GM21515 (cell line): ENCODE results near the gene NKX2-3.

Experiments used
- ATAC-seq: cut with Tn5 transposase; IDR thresholded peaks from one replicate; pipeline ENCODE4 v1.9.1; 2021; ENCODE audit not compliant: unreplicated experiment

NKX2-3 gene

GRCh38 chr10:99537989-99538917 lies 5.5 kb downstream of the NKX2-3 start:
- ATAC-seq = no peak

GRCh38 chr10:99539120-99539519 lies 6.4 kb downstream of the NKX2-3 start:
- ATAC-seq = no peak

- ATAC-seq = no peak
These were observed 7.1 kb downstream of the NKX2-3 start for GRCh38 chr10:99539820-99540219.

GRCh38 chr10:99540306-99540656 lies 7.5 kb downstream of the NKX2-3 start:
- no peak for ATAC-seq

- ATAC-seq = no peak
These were observed 8.2 kb downstream of the NKX2-3 start for GRCh38 chr10:99540657-99541531.

GRCh38 chr10:99544322-99544721 lies 11.6 kb downstream of the NKX2-3 start:
- ATAC-seq = no peak

GRCh38 chr10:99548041-99548530 lies 15.3 kb downstream of the NKX2-3 start:
- no peak for ATAC-seq

- ATAC-seq = no peak
These were observed 18.4 kb downstream of the NKX2-3 start for GRCh38 chr10:99551158-99551557.

- no peak for ATAC-seq
These were observed 18.9 kb downstream of the NKX2-3 start for GRCh38 chr10:99551616-99552015.

GRCh38 chr10:99555371-99555770 lies 22.6 kb downstream of the NKX2-3 start:
- no peak for ATAC-seq

GRCh38 chr10:99555825-99556523 lies 23.2 kb downstream of the NKX2-3 start:
- peak; percentile 93 for ATAC-seq

- no peak for ATAC-seq
These were observed 24.3 kb downstream of the NKX2-3 start for GRCh38 chr10:99557044-99557443.

- ATAC-seq = no peak
These were observed 26.0 kb downstream of the NKX2-3 start for GRCh38 chr10:99558708-99559107.

- ATAC-seq = no peak
These were observed 27.8 kb downstream of the NKX2-3 start for GRCh38 chr10:99560277-99561126.

GRCh38 chr10:99562631-99563030 lies 29.9 kb downstream of the NKX2-3 start:
- ATAC-seq = no peak

GRCh38 chr10:99564361-99564760 lies 31.6 kb downstream of the NKX2-3 start:
- no peak for ATAC-seq

GRCh38 chr10:99565166-99565565 lies 32.4 kb downstream of the NKX2-3 start:
- ATAC-seq = no peak

GRCh38 chr10:99569253-99569939 lies 36.7 kb downstream of the NKX2-3 start:
- no peak for ATAC-seq

GRCh38 chr10:99569961-99570360 lies 37.2 kb downstream of the NKX2-3 start:
- no peak for ATAC-seq

- ATAC-seq = no peak
These were observed 39.1 kb downstream of the NKX2-3 start for GRCh38 chr10:99571816-99572215.
